ENCODE data around the gene ANKFY1. TPM values are rescaled to one million over a fixed set of nuclear protein-coding genes. Genes with fewer than 3 reads are reported as not detected.

ANKFY1 gene
- total and polyA plus RNA-seq, 9 of the 15 experiments (the other 6 are each of a cell fraction or from before 2014, with no cell fraction given) = 4.3 to 25.6 (median 12.2) TPM

- peak; percentile 55; the same call in 1 of the 2 replicates for TF ChIP-seq THAP12 (CRISPR knock-in tag; IDR thresholded peaks at IDR 0.05)
- TF ChIP-seq PHTF2 (CRISPR knock-in tag; IDR thresholded peaks at IDR 0.05) = no peak
- no peak for TF ChIP-seq BRF1 (IDR thresholded peaks at IDR 0.05; ENCODE audit: borderline replicate concordance, extremely low read depth, insufficient read length)
- TF ChIP-seq EP400 (IDR thresholded peaks at IDR 0.05) = peak; percentile 65; the same call in 1 of the 2 replicates
- peak; percentile 66 for TF ChIP-seq HNRNPLL (IDR thresholded peaks at IDR 0.05; ENCODE audit: low read depth, low read length, poor library complexity, severe bottlenecking)
- TF ChIP-seq CREB1 (IDR thresholded peaks at IDR 0.05) = no peak
- no peak for TF ChIP-seq CREB1 (CRISPR knock-in tag; IDR thresholded peaks at IDR 0.05)
- TF ChIP-seq ZNF586 (CRISPR knock-in tag; conservative IDR thresholded peaks at IDR 0.05) = no peak
- TF ChIP-seq RFX7 (CRISPR knock-in tag; IDR thresholded peaks at IDR 0.05) = no peak
- no peak for TF ChIP-seq PRMT5 (CRISPR knock-in tag; IDR thresholded peaks at IDR 0.05)
- TF ChIP-seq TAF9B (IDR thresholded peaks at IDR 0.05; ENCODE audit: partially characterized antibody) = peak; percentile 55
- TF ChIP-seq HEY1 (CRISPR knock-in tag; IDR thresholded peaks at IDR 0.05; ENCODE audit: borderline replicate concordance) = no peak
- no peak for TF ChIP-seq SIRT6 (IDR thresholded peaks at IDR 0.05; ENCODE audit: low read depth, low read length)
- TF ChIP-seq KAT2B (IDR thresholded peaks at IDR 0.05; ENCODE audit: low read depth, low read length) = no peak
- peak; percentile 99 for TF ChIP-seq RBM25 (IDR thresholded peaks at IDR 0.05; ENCODE audit: low read depth, low read length, severe bottlenecking)
- no peak for TF ChIP-seq CEBPG (CRISPR knock-in tag; IDR thresholded peaks at IDR 0.05)
- no peak for TF ChIP-seq CEBPG (tag; conservative IDR thresholded peaks at IDR 0.05 in 1 of 2, IDR thresholded peaks at IDR 0.05 in 1 of 2)
- TF ChIP-seq HDAC1 (IDR thresholded peaks at IDR 0.05) = no peak; a peak in 1 of 4 replicates
- no peak for TF ChIP-seq ARNT (IDR thresholded peaks at IDR 0.05)
- no peak for TF ChIP-seq ESRRB (CRISPR knock-in tag; IDR thresholded peaks at IDR 0.05; ENCODE audit: borderline replicate concordance)
- TF ChIP-seq FOXP4 (CRISPR knock-in tag; IDR thresholded peaks at IDR 0.05; ENCODE audit: borderline replicate concordance) = no peak
These were observed at the start of gene ANKFY1 (continued) for GRCh38 chr17:4263282-4264215.

Measured in K562 (cell line).